ENCODE data around the gene ADH4. TPM values are rescaled to one million over a fixed set of nuclear protein-coding genes. Genes with fewer than 3 reads are reported as not detected.
"Not testable (repeated sequence)": the region's sequence is repeated elsewhere in the genome, so short reads cannot be mapped to it uniquely, and the experiment has no call there.

ADH4 gene
- total RNA-seq, 4 donors from 2014 or later = 0.13 to 0.64 TPM; not detected in 2

DNA sequence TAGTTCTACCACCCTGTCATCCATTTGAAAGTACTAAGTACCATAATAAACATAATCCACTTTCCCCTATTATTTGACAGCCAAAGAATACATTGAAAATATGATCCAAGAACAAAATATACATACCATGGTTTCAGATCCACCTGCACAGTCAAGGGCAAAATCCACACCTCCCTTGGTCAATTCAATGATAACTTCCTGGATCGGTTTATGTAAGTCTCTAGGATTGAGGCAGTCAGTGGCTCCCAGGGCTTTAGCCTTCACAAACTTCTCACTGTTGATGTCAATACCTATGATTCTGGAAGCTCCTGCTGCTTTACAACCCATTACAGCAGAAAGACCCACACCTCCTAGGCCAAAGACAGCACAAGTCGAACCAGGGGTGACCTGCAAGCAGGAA is 12.7 kb downstream of the ADH4 start:
- TF ChIP-seq, protein P1, sequence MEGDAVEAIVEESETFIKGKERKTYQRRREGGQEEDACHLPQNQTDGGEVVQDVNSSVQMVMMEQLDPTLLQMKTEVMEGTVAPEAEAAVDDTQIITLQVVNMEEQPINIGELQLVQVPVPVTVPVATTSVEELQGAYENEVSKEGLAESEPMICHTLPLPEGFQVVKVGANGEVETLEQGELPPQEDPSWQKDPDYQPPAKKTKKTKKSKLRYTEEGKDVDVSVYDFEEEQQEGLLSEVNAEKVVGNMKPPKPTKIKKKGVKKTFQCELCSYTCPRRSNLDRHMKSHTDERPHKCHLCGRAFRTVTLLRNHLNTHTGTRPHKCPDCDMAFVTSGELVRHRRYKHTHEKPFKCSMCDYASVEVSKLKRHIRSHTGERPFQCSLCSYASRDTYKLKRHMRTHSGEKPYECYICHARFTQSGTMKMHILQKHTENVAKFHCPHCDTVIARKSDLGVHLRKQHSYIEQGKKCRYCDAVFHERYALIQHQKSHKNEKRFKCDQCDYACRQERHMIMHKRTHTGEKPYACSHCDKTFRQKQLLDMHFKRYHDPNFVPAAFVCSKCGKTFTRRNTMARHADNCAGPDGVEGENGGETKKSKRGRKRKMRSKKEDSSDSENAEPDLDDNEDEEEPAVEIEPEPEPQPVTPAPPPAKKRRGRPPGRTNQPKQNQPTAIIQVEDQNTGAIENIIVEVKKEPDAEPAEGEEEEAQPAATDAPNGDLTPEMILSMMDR (IDR thresholded peaks at IDR 0.05) = no peak
- TF ChIP-seq POLR2A (IDR thresholded peaks at IDR 0.05) = no peak
- no peak for DNase-seq (ENCODE audit: low spot score in 2 of 2)
- intact Hi-C loops (cut with DNase I; ENCODE audit: low total_unique reads) = no loop called here
- WGBS, 2 donors = 37 to 42% methylated on average over 2 of the region's 2 CpGs
- no peak overlapping the region for H3K4me3 ChIP-seq (ENCODE audit: low read depth, poor library complexity, severe bottlenecking)

DNA sequence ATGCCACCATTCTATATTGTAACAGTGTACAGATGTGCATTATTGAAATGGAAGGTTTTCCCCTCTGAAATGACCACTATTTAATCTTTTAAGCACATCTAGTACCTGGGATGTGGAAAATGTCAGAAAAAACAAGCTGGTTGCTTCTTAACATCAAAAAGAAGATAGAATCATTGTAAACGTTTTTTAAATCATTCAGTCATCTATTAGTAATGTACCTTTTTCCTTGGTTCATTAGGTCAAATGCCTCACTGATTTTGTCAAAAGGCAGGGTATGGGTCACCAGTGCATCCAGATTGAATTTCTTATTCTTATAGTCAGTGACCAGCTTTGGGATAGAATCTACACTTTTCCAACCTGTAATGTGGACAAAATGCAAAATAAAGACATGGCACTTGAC is 17.7 kb downstream of the ADH4 start:
- H3K4me3 ChIP-seq (ENCODE audit: low read depth, poor library complexity, severe bottlenecking) = no peak overlapping the region
- WGBS, 2 donors = 45 to 78% methylated on average over 1 of the region's 1 CpG
- no peak for TF ChIP-seq POLR2A (IDR thresholded peaks at IDR 0.05)
- TF ChIP-seq, protein P1 (IDR thresholded peaks at IDR 0.05) = no peak
- intact Hi-C loops (cut with DNase I; ENCODE audit: low total_unique reads) = no loop called here
- no peak for DNase-seq (ENCODE audit: low spot score in 2 of 2)

DNA sequence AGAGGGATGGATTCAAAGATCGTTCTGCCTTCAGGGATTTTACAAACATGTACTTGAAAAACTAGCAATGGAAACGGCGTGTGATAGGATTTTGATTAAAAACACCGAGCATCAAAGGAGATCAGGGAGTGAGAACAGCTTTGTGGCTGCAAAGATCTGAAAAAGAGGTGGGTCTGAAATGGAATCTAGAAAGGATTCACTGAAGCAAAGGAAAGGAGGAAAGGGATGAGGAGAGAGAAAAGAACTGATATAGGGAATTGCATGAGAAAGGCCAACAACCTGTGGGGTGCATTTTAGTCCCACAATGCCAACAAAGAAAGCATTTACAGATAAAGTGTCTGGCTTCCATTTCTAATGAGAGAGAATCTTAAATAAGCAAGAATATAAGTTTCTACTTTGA is 23.1 kb downstream of the ADH4 start:
- intact Hi-C loops (cut with DNase I; ENCODE audit: low total_unique reads) = no loop called here
- no peak for DNase-seq (ENCODE audit: low spot score in 2 of 2)
- no peak overlapping the region for H3K4me3 ChIP-seq (ENCODE audit: low read depth, poor library complexity, severe bottlenecking)
- 36 to 76% methylated on average over 4 of the region's 4 CpGs for WGBS, 2 donors
- no peak for TF ChIP-seq POLR2A (IDR thresholded peaks at IDR 0.05)
- TF ChIP-seq, protein P1 (IDR thresholded peaks at IDR 0.05) = no peak

DNA sequence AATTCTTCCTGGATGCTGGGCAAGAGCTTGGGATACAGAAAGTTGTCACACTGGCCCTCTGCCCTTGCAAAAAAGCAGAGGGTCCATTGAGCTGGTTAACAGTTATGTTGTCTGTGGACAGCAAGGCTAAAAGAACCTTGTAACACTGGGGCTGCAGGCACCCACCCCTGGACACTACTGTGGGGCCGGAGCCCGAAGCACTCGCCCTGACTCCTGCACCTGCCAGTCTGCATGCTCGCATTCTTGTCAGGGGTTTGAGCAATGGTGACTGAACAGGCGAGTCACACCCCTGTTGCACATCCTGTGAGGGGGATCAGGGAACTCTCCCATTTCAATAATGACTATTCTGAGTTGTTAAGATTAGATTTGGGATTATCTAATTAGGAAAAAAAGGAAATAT is 23.6 kb downstream of the ADH4 start:
- no peak for DNase-seq (ENCODE audit: low spot score in 2 of 2)
- TF ChIP-seq, protein P1 (IDR thresholded peaks at IDR 0.05) = no peak
- no peak for TF ChIP-seq POLR2A (IDR thresholded peaks at IDR 0.05)

DNA sequence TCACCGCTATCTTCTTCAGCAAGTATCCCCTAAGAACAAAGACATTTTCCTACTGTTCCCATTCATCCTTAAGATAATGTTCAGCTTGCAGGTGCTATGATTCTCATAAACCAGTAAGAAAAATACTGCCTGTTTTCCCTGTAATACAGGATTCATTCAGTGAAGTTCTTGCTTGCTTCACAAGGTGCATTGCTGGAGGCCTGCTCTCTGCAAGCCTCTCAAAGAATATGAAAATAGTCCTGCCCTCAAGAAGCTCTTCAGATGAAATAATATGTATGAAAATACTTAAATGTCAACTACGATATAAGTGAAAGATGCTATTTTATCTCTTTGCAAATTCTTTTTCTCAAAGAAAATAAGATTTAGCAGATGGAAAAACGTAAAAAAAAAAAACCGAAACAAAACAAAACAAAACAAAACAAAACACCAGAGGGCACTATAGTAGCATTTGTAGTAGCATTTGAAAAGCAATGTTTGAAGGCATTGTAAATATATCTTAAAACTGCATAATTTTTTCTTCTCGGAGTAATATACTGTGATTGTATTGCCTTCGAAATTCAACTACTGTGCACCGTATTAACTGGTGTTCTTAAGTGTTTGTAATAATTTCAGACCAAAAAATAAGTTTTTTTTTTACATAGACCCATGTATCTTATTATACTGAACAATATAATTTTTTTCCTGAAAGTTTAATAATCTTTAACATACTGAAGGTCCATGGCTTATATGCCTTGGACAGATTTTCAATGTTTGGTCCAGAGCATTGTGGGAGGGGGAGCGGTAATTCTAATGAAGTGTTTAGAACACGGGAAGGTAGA is 26.0 kb downstream of the ADH4 start:
- intact Hi-C loops (cut with DNase I; ENCODE audit: low total_unique reads) = loop anchor here (10.0 kb wide), 1 partner anchor 287 kb away; no protein-coding TSS in a partner anchor
- 40 to 41% methylated on average over 9 of the region's 9 CpGs for WGBS, 2 donors
- H3K4me3 ChIP-seq (ENCODE audit: low read depth, poor library complexity, severe bottlenecking) = no peak overlapping the region
- no peak for DNase-seq (ENCODE audit: low spot score in 2 of 2)
- TF ChIP-seq, protein P1 (IDR thresholded peaks at IDR 0.05) = no peak
- TF ChIP-seq POLR2A (IDR thresholded peaks at IDR 0.05) = no peak

More for the DNA sequence above, 23.6 kb downstream of the ADH4 start:
- H3K4me3 ChIP-seq (ENCODE audit: low read depth, poor library complexity, severe bottlenecking) = no peak overlapping the region
- WGBS, 2 donors = 91 to 95% methylated on average over 5 of the region's 5 CpGs
- intact Hi-C loops (cut with DNase I; ENCODE audit: low total_unique reads) = no loop called here

DNA sequence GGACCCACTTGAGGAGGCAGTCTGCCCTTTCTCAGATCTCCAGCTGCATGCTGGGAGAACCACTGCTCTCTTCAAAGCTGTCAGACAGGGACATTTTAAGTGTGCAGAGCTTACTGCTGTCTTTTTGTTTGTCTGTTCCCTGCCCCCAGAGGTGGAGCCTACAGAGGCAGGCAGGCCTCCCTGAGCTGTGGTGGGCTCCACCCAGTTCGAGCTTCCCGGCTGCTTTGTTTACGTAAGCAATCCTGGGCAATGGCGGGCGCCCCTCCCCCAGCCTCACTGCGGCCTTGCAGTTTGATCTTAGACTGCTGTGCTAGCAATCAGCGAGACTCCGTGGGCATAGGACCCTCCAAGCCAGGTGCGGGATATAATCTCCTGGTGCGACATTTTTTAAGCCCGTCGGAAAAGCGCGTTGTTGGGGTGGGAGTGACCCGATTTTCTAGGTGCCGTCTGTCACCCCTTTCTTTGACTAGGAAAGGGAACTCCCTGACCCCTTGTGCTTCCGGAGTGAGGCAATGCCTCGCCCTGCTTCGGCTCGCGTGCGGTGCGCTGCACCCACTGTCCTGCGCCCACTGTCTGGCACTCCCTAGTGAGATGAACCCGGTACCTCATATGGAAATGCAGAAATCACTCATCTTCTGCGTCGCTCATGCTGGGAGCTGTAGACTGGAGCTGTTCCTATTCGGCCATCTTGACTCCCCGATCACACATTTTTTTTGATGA is 26.8 kb downstream of the ADH4 start:
- H3K4me3 ChIP-seq (ENCODE audit: low read depth, poor library complexity, severe bottlenecking); DNase-seq (ENCODE audit: low spot score in 2 of 2): not testable (repeated sequence)
- WGBS, 2 donors = 90 to 91% methylated on average over 29 of the region's 29 CpGs
- intact Hi-C loops (cut with DNase I; ENCODE audit: low total_unique reads) = loop anchor here (10.0 kb wide), 1 partner anchor 288 kb away; no protein-coding TSS in a partner anchor

DNA sequence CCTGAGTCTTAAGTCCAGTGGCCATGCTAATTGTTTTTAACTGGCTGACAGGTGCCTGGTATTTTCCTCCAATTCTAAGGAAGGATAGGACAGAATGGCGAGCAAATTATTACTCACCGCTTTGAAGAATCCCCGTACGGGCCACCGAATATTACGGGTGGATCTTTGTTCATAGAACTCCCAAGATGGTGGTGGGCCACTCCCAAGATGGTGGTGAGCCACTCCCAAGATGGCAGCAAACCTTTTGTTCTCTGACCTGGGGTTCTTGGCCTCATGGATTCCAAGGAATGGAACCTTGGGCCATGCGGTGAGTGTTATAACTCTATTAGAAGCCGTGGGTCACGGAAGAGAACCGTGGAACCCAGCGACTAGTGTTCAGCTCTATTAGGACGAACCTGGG is 34.8 kb downstream of the ADH4 start:
- H3K4me3 ChIP-seq (ENCODE audit: low read depth, poor library complexity, severe bottlenecking); DNase-seq (ENCODE audit: low spot score in 2 of 2); intact Hi-C loops (cut with DNase I; ENCODE audit: low total_unique reads): not testable (repeated sequence)
- WGBS, 2 donors = 89 to 90% methylated on average over 12 of the region's 12 CpGs

Data from lower leg skin (tissue), 4 donors.